Bronchus fibroblast of lung (primary cell): ENCODE results near the gene CEACAM8. TPM values are rescaled to one million over a fixed set of nuclear protein-coding genes. Genes with fewer than 3 reads are reported as not detected.

ENCODE experiments used
- total RNA-seq: library from RNA; depleted of rRNA; stranded (reverse); fragments of >200 nt; gene quantifications from 2 replicates; pipeline ENCODE4 v1.2.3, GENCODE V29; 2015

The CEACAM8 gene
- total RNA-seq, result not detected in 2 replicates

GRCh38 chr19:42594617-42595489 lies at the start of gene CEACAM8:
Gene CEACAM8, minus strand, starts transcription at chr19:42594924. Its CDS starts 96 bp downstream, at chr19:42594828.

Other genes with a start within 250 kb of the CEACAM8 start
- gene CNFN, start 204.6 kb downstream of the CEACAM8 start, total RNA-seq, result not detected in 2 replicates
- 9.9 and 10.6 TPM in 2 replicates for gene LIPE, start 167.5 kb downstream of the CEACAM8 start, total RNA-seq
- gene CXCL17, start 152.0 kb downstream of the CEACAM8 start, total RNA-seq, result not detected in 2 replicates
- not detected in 2 replicates for gene CEACAM1, start 66.4 kb downstream of the CEACAM8 start, total RNA-seq
- gene PSG3, start 145.6 kb upstream of the CEACAM8 start, total RNA-seq, result not detected in 2 replicates
- not detected in 2 replicates for gene PSG8, start 170.8 kb upstream of the CEACAM8 start, total RNA-seq